Loucy (cell line): ENCODE results near the gene PIK3CD.

Experiments
- EZH2phosphoT487 ChIP-seq: fragments of 200-600 bp; IDR thresholded peaks from 2 replicates; pipeline ENCODE4 v1.6.1; 2018; ENCODE audit warnings: antibody characterized with exemption, mild to moderate bottlenecking, moderate library complexity, borderline replicate concordance
- TF ChIP-seq, protein P1 (sequence below): fragments of 200-600 bp; sonication (generic); conservative IDR thresholded peaks from 2 replicates; pipeline ENCODE4 v1.5.1; 2014; ENCODE audit warnings: mild to moderate bottlenecking, antibody characterized with exemption, low read length

DNA sequence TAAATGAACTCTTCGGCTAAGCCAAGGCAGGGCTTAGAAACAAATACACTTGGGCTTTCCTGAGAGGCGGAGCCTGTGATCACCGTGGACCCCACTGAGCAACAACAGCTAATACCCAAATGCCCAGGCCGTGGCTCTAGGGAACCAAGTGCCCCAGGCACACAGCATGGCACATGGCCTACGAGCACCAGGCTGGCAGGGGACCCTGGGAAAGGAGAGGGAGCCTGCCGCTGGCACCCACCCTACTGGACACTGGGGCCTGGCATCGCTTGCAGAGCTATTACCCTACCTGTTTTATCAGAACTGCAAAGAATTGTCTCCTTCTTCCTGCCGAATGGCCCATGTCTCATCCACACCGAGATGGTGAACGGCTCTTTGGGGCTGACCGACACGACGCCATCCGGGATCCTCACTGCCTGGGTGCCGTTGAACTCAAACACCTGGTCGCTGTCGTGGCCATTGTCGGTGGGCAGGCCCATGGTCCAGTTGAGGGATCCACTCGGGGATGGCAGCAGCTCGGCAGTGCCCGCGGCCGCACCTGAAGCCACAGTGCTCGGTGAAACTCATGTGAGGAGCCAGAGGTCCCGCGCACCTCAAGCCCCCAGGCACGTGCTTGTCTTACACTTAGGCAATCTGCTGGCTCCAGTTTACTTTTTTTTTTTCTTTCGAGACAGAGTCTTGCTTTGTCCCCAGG is 92.7 kb downstream of the PIK3CD start:
- TF ChIP-seq, protein P1, sequence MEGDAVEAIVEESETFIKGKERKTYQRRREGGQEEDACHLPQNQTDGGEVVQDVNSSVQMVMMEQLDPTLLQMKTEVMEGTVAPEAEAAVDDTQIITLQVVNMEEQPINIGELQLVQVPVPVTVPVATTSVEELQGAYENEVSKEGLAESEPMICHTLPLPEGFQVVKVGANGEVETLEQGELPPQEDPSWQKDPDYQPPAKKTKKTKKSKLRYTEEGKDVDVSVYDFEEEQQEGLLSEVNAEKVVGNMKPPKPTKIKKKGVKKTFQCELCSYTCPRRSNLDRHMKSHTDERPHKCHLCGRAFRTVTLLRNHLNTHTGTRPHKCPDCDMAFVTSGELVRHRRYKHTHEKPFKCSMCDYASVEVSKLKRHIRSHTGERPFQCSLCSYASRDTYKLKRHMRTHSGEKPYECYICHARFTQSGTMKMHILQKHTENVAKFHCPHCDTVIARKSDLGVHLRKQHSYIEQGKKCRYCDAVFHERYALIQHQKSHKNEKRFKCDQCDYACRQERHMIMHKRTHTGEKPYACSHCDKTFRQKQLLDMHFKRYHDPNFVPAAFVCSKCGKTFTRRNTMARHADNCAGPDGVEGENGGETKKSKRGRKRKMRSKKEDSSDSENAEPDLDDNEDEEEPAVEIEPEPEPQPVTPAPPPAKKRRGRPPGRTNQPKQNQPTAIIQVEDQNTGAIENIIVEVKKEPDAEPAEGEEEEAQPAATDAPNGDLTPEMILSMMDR: no peak
- TF ChIP-seq EZH2phosphoT487: no peak
